Stimulated activated CD4-positive, alpha-beta T cell treated with anti-CD3 and anti-CD28 coated beads, Interleukin-4, amount 100 ng/mL, for 24 hours (primary cell): Measurements from ENCODE around the gene PLXNA4.
A peak's percentile ranks its signal among the peaks of the same experiment; 100 is the strongest.

ENCODE experiments used
- DNase-seq: peaks from one replicate; pipeline ENCODE4 v3.0.0-alpha.2; 2020

Gene PLXNA4

GRCh38 chr7:132532281-132532680 is 44.0 kb downstream of the PLXNA4 start:
- DNase-seq = no peak

- DNase-seq = no peak
These were observed 44.7 kb downstream of the PLXNA4 start for GRCh38 chr7:132531562-132531961.

- no peak for DNase-seq
These were observed 47.6 kb downstream of the PLXNA4 start for GRCh38 chr7:132528695-132529094.

DNA sequence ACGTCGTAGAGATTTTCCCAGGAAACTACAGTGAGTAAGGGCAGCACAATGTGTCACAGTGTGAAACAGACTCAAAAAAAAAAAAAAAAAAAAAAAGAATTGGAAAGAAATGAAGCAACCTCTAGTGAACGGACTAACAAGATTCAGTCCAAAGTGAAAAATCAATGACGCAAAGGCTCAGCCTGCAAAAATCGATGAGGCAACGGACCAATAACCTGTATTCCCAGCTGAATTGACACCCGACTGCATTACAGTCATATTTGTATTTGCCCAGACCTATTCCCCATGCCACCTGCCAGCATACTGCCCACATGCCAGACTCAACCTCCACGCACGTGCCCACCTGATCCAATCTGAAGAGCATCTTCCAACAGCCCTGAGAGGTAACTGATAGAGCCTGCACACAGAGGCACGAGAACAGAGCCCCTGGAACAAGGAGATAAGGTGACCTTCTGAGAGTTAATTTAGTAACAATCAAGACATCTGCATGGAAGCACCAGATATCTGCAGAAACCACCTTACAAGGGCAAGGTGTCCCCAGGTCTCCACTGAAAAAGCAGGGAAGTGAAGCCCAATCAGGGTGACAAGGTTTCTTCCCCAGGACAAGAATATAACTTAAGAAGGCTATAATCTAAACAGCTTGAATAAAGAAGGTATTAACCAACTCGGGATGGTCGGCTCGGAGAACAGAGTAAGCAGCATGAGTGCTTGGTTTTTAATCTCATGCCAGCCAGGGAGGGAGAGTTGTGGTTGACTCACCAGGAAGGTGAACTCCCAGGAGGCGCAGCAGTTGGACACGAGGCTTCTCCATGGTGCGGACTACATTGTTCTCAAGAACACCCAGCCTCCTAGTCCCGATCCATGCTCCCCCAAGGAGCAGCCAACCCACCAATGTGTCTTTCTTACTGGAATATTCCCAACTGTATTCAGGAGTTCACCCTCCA is 48.5 kb downstream of the PLXNA4 start:
- no peak for DNase-seq

DNA sequence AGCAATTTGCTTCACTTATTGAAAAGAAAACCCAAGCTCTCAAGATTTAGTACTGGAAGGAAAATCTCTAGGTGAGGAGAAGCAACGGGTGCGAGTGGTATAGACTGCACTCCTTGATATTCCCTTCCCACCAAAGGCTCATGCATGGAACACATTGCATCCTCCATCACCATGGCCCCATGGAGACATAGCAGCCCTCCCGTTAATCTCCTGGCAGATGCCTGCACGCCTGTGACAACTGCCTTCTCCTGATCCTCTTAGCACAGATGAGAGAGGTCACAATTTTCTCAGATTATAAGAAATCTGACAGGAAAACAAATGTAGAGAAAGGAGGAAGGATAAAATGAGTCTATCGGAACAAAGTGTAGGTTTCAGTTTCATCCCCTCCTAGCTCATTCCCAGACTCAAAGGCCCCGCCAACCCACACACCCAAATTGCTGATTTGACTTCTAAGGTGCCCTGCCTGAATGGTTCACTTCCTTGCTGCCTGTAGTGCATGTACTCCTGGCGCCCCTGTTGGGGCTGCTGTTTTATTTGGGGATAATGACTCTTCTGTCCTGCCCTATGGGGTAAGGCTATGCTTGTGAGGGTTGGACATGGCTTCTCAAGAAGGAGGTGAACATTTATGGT is 50.0 kb downstream of the PLXNA4 start:
- DNase-seq = peak; percentile 23

GRCh38 chr7:132521423-132521822 is 54.8 kb downstream of the PLXNA4 start:
- DNase-seq = no peak

DNA sequence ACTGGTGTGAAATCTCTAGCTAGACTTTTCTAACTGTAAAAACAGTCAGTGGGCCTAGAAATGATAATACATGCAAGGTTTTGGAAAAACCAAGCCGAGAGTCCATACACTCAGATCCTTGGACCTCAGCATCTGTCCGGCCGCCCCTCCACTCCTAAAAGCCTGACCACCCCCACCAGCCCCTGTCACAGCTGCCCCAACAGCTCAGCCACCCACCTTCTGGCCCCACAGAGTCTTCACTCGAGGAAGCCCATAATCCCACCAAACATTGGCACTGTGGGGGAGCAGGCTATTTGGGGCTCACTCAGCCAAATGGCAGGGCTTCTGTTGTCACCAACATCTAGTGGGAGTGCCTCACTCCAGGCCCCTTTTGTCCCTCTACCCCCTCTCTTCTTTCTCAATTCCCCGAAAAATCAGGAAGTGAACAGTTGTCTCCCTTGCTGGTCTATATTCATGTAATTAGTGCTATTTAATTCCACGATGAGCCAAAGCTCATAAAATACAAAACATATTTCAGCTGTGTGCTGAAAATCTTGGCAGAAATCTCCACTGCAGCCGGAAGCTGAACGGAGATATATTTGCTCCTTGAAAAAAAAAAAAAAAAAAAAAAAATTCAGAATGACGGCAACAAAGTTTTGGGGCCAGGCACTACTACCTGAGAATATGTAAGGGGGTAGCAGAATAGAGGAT is 55.5 kb downstream of the PLXNA4 start:
- no peak for DNase-seq

GRCh38 chr7:132519936-132520335 is 56.3 kb downstream of the PLXNA4 start:
- no peak for DNase-seq

DNA sequence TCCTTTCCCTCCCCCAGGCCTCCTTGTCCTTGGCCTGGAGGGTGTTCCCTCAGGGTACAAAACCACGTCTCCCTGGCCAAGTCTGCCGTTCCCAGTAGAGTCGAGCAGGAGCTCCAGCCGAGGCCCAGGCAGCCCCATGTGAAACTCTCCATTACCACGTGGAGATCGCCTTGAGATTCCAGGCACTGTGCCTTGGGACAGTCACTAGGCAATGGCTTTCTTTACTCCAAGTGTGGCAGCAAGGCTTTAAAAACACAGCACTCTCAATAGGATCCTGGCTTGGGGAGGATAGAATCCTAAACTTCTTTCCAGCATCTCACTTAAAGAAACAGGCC is 57.5 kb downstream of the PLXNA4 start:
- DNase-seq = no peak

DNA sequence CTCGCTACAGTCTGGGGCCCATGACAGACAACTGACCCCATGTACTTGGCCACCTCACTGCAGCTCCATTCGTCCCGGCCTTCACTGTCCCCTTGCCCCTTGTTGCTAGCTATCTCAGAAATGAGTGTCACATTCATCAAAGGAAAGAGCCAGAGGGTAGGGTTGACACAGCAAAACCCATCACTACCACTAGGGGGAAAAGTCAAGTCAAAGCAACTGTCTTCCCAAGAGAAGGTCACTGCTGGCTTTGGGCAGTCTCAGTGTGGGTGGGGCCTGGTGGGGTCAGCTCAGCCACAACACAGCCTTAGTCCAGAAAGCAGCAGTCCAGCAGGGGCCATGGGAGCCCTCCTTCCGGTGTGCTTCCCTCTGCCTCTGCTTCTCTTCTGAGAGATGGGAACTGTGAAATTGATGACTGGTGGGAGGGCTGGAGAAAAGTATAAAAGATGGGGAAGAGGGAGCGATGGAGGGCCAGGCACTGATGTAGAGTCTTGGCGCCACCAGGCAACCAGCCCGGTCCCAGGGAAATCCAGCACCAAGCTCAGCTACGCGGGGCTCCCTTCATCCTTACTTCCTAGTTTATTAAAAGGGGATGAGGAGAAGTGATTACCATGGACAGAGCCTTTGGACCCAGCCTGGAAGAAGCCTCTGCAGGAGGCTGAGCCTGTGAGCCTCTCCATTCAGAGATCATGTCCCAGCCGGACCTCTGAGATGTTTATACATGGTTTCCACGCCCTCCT is 58.0 kb downstream of the PLXNA4 start:
- DNase-seq = no peak

GRCh38 chr7:132516042-132516840 is 60.0 kb downstream of the PLXNA4 start:
- DNase-seq = no peak

DNA sequence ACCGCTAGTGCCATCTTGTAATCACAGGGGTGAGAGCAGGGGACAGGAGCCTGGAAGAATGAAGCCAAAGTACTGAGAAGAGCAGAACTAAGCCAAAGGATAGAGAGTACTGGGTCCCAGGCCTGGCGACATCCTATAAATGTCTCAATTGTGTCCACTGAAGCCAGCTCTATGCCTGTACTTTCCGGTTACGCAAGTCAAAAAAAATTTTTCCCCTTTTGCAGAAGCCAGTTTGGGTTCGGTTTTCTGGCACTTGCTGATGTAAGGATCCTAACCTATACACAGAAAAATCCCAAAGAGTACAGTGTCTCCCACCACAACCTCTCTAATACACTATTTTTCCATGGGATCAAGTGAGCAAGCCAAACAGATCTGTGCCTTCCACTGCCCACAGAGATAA is 61.1 kb downstream of the PLXNA4 start:
- DNase-seq = no peak

DNA sequence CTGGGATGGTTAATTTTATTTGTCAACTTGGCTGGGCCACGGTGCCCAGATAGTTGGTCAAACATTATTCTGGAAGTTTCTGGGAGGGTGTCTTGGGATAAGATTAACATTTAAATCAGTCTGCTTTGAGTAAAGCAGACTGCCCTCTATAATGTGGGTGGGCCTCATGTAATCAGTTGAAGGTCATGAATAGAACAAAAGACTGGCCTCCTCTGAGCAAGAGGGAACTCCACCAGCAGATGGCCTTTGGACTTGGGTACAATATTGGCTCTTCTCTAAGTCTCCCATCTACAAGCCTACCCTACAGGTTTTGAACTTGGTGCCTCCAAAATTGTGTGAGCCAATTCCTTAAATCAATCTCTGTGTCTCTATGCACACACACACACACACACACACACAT is 61.8 kb downstream of the PLXNA4 start:
- DNase-seq = no peak

- DNase-seq = no peak
These were observed 64.3 kb downstream of the PLXNA4 start for GRCh38 chr7:132511921-132512320.

GRCh38 chr7:132511387-132511786 is 64.9 kb downstream of the PLXNA4 start:
- DNase-seq = no peak

DNA sequence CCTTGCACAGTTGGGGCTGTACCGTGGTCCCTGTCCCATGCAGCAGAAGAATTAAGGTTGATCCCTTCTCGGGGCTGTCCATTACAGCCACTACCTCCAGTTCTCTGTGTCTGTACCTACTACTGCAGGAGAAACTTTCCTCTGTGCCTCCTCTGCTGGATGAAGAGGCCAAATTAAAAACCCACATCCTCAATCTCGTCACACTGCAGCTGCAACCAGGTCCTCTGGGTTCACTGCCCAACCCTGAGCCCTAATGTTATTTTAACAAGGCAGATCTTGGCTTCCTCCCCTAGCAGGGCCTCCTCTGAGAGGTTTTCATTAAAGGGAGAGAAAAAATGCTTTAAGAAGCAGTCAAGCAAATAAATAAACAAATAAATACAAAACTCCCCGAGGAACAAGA is 66.6 kb downstream of the PLXNA4 start:
- DNase-seq = no peak

GRCh38 chr7:132508724-132509353 is 67.4 kb downstream of the PLXNA4 start:
- no peak for DNase-seq

GRCh38 chr7:132504852-132505251 is 71.4 kb downstream of the PLXNA4 start:
- no peak for DNase-seq

DNA sequence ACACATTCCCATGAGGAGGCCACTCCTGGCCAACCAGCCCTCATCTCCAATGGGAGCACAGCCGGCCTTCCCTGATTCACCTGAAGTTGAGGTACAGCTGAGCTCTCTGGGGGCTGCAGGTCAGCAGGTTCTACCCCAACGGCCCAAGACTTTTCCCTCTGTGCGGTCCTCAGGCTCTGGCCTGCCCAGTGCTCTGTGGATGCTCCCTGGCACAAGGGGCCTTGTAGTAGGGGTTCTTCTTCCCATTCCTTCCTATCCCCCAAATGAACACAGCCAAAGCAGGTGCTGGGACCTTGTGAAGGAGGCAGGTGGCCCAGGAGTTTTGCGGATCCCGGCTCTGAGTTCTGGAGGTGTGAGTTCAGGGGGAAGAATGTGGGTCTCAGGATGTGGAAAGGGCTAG is 72.2 kb downstream of the PLXNA4 start:
- no peak for DNase-seq

GRCh38 chr7:132503415-132503814 is 72.9 kb downstream of the PLXNA4 start:
- DNase-seq = no peak

GRCh38 chr7:132501956-132502355 is 74.3 kb downstream of the PLXNA4 start:
- DNase-seq = no peak
